H7 (cell line): Measurements from ENCODE around the gene CPN2. TPM values are rescaled to one million over a fixed set of nuclear protein-coding genes. Genes with fewer than 3 reads are reported as not detected.
A peak's percentile ranks its signal among the peaks of the same experiment; 100 is the strongest.

Experiments
- DNase-seq: peaks from one replicate; pipeline ENCODE4 v3.0.0; 2012
- H3K27me3 ChIP-seq: 2 replicates; pipeline ENCODE4 v1.6.0; 2011; ENCODE audit warnings: mild to moderate bottlenecking, low read length; ENCODE audit not compliant: control insufficient read depth, insufficient read depth
- H3K36me3 ChIP-seq: replicated peaks from 2 replicates; pipeline ENCODE4 v1.5.1; 2011; ENCODE audit warnings: low read length; ENCODE audit not compliant: control insufficient read depth, insufficient read depth
- H3K4me3 ChIP-seq: 2 replicates; pipeline ENCODE4 v1.5.1; 2011; ENCODE audit warnings: low read depth, mild to moderate bottlenecking, control low read depth, low read length, moderate library complexity; ENCODE audit not compliant: insufficient read depth
- total RNA-seq: library from RNA; depleted of rRNA; stranded (reverse); fragments of >200 nt; shearing (Covaris generic); gene quantifications from 2 replicates; pipeline ENCODE4 v1.2.3, GENCODE V29; 2014

The CPN2 gene
- total RNA-seq, 1 experiment from 2014 or later = 0.21 TPM

- Histone ChIP-seq H3K4me3 (no peak overlapping the region), H3K27me3 (no peaks in the 10 kb centered on the region), H3K36me3 (no peaks in the 10 kb centered on the region)
- no peak for DNase-seq
These were observed 1.6 kb upstream of the CPN2 start for GRCh38 chr3:194352667-194353246.

GRCh38 chr3:194351952-194352536 is 916 bp upstream of the CPN2 start:
- no peaks in the 10 kb centered on the region for H3K36me3 ChIP-seq
- H3K27me3 ChIP-seq = no peaks in the 10 kb centered on the region
- DNase-seq = no peak
- H3K4me3 ChIP-seq = no peak overlapping the region

- no peaks in the 10 kb centered on the region for H3K27me3 ChIP-seq
- H3K4me3 ChIP-seq = no peak overlapping the region
- no peaks in the 10 kb centered on the region for H3K36me3 ChIP-seq
- no peak for DNase-seq
These were observed 429 bp downstream of the CPN2 start for GRCh38 chr3:194350726-194351071.

GRCh38 chr3:194348354-194348753 is 2.8 kb downstream of the CPN2 start:
- H3K4me3 ChIP-seq = no peak overlapping the region
- no peak for DNase-seq
- H3K36me3 ChIP-seq = no peaks in the 10 kb centered on the region
- H3K27me3 ChIP-seq = no peaks in the 10 kb centered on the region

- Histone ChIP-seq H3K27me3 (peaks cover 2% of the 10 kb centered on the region), H3K36me3 (no peaks in the 10 kb centered on the region), H3K4me3 (no peak overlapping the region)
- no peak for DNase-seq
These were observed 4.5 kb downstream of the CPN2 start for GRCh38 chr3:194346621-194347020.

GRCh38 chr3:194346035-194346434 is 5.1 kb downstream of the CPN2 start:
- Histone ChIP-seq H3K4me3 (no peak overlapping the region), H3K27me3 (peaks cover 5% of the 10 kb centered on the region), H3K36me3 (no peaks in the 10 kb centered on the region)
- no peak for DNase-seq

GRCh38 chr3:194344012-194344411 is 7.1 kb downstream of the CPN2 start:
- peaks cover 5% of the 10 kb centered on the region for H3K27me3 ChIP-seq
- no peak overlapping the region for H3K4me3 ChIP-seq
- peak; percentile 94 for DNase-seq
- no peaks in the 10 kb centered on the region for H3K36me3 ChIP-seq

GRCh38 chr3:194343561-194343893 is 7.6 kb downstream of the CPN2 start:
- Histone ChIP-seq H3K4me3 (no peak overlapping the region), H3K27me3 (peaks cover 5% of the 10 kb centered on the region), H3K36me3 (no peaks in the 10 kb centered on the region)
- no peak for DNase-seq

- Histone ChIP-seq H3K36me3 (no peaks in the 10 kb centered on the region), H3K27me3 (peaks cover 5% of the 10 kb centered on the region), H3K4me3 (no peak overlapping the region)
- DNase-seq = no peak
These were observed 8.1 kb downstream of the CPN2 start for GRCh38 chr3:194342861-194343560.

GRCh38 chr3:194340757-194341400 is 10.2 kb downstream of the CPN2 start:
- Histone ChIP-seq H3K36me3 (no peaks in the 10 kb centered on the region), H3K27me3 (peaks cover 5% of the 10 kb centered on the region), H3K4me3 (no peak overlapping the region)
- peak; percentile 86 for DNase-seq

GRCh38 chr3:194339840-194340239 is 11.3 kb downstream of the CPN2 start:
- no peak for DNase-seq
- Histone ChIP-seq H3K36me3 (no peaks in the 10 kb centered on the region), H3K27me3 (peaks cover 5% of the 10 kb centered on the region), H3K4me3 (no peak overlapping the region)

- Histone ChIP-seq H3K27me3 (peaks cover 5% of the 10 kb centered on the region), H3K36me3 (no peaks in the 10 kb centered on the region), H3K4me3 (no peak overlapping the region)
- peak; percentile 72 for DNase-seq
These were observed 11.8 kb downstream of the CPN2 start for GRCh38 chr3:194339356-194339755.

- Histone ChIP-seq H3K4me3 (no peak overlapping the region), H3K36me3 (no peaks in the 10 kb centered on the region), H3K27me3 (peaks cover 10% of the 10 kb centered on the region)
- DNase-seq = no peak
These were observed 13.0 kb downstream of the CPN2 start for GRCh38 chr3:194337965-194338753.

- Histone ChIP-seq H3K4me3 (no peak overlapping the region), H3K27me3 (peaks cover 17% of the 10 kb centered on the region), H3K36me3 (no peaks in the 10 kb centered on the region)
- DNase-seq = no peak
These were observed 14.3 kb downstream of the CPN2 start for GRCh38 chr3:194336601-194337355.
